Measurements from ENCODE around the gene GMDS. TPM values are rescaled to one million over a fixed set of nuclear protein-coding genes. Genes with fewer than 3 reads are reported as not detected.

GMDS gene
- total and polyA plus RNA-seq, 2 donors (not counting 3 experiments of a cell fraction or from before 2014, with no cell fraction given), result 9.8 to 23.5 TPM

- Histone ChIP-seq H3K9me1 (replicated peaks; ENCODE audit: control insufficient read depth, extremely low read depth, insufficient read depth, low read length) (no peaks in the 10 kb centered on the region), H3K4me2 (ENCODE audit: insufficient read depth, low read length) (no peak overlapping the region), H3K79me2 (ENCODE audit: control insufficient read depth, insufficient read depth, low read length) (no peaks in the 10 kb centered on the region), H3K9me3 (replicated peaks; ENCODE audit: control insufficient read depth, insufficient read depth, low read length) (no peaks in the 10 kb centered on the region), H3K4me1 (ENCODE audit: control insufficient read depth, extremely low read depth, insufficient read depth, low read length) (no peaks in the 10 kb centered on the region), H2AFZ (ENCODE audit: low read depth, low read length) (no peak overlapping the region), H3K27me3 (ENCODE audit: control insufficient read depth in 2 of 2, insufficient read depth in 2 of 2, low read length in 2 of 2) (no peaks in the 10 kb centered on the region), H3K4me3 (replicated peaks in 1 of 3; ENCODE audit: insufficient read depth in 1 of 3, low read depth in 1 of 3, low read length in 3 of 3) (no peak overlapping the region), H3K36me3 (ENCODE audit: control insufficient read depth in 2 of 2, extremely low read depth in 1 of 2, insufficient read depth in 2 of 2, low read length in 2 of 2) (no peaks in the 10 kb centered on the region), H4K20me1 (replicated peaks; ENCODE audit: control insufficient read depth, extremely low read depth, insufficient read depth, low read length) (no peaks in the 10 kb centered on the region), H3K27ac (ENCODE audit: insufficient read depth, low read depth, low read length) (no peak overlapping the region), H3K9ac (replicated peaks; ENCODE audit: extremely low read depth, insufficient read depth, low read length) (no peak overlapping the region)
- intact Hi-C loops (cut with micrococcal nuclease) (no loop called here), dilution Hi-C loops (cut with MboI; ENCODE audit: extremely low pct_ligation_motif_present, low sequenced_read_pairs) (no loop called here)
- TF ChIP-seq FOS (IDR thresholded peaks at IDR 0.05; ENCODE audit: borderline replicate concordance, insufficient read depth, low read length) (no peak), POLR2A (IDR thresholded peaks at IDR 0.05; ENCODE audit: low read depth, low read length) (no peak), JUN (IDR thresholded peaks at IDR 0.05; ENCODE audit: borderline replicate concordance, insufficient read depth, insufficient read length, low read depth) (no peak), MYC (IDR thresholded peaks at IDR 0.05; ENCODE audit: low read depth, low read length) (no peak), GATA2 (IDR thresholded peaks at IDR 0.05; ENCODE audit: insufficient read depth, insufficient read length, low read depth, low read length) (no peak), MAX (IDR thresholded peaks at IDR 0.05; ENCODE audit: insufficient read depth, insufficient read length) (no peak), POLR2AphosphoS5 (IDR thresholded peaks at IDR 0.05; ENCODE audit: insufficient read depth, low read depth, low read length) (no peak), EZH2 (IDR thresholded peaks at IDR 0.05; ENCODE audit: borderline replicate concordance, low read depth, low read length, severe bottlenecking) (no peak)
- TF ChIP-seq, protein P1, sequence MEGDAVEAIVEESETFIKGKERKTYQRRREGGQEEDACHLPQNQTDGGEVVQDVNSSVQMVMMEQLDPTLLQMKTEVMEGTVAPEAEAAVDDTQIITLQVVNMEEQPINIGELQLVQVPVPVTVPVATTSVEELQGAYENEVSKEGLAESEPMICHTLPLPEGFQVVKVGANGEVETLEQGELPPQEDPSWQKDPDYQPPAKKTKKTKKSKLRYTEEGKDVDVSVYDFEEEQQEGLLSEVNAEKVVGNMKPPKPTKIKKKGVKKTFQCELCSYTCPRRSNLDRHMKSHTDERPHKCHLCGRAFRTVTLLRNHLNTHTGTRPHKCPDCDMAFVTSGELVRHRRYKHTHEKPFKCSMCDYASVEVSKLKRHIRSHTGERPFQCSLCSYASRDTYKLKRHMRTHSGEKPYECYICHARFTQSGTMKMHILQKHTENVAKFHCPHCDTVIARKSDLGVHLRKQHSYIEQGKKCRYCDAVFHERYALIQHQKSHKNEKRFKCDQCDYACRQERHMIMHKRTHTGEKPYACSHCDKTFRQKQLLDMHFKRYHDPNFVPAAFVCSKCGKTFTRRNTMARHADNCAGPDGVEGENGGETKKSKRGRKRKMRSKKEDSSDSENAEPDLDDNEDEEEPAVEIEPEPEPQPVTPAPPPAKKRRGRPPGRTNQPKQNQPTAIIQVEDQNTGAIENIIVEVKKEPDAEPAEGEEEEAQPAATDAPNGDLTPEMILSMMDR (IDR thresholded peaks at IDR 0.05; ENCODE audit: extremely low read depth in 1 of 2, insufficient read depth in 1 of 2, low read depth in 1 of 2, low read length in 2 of 2), result no peak
- FAIRE-seq (no peak), DNase-seq (ENCODE audit: low read depth, low spot score) (no peak)
- no TSS peak for BruUV-seq (replicated peaks)
- CTCF ChIA-PET, result interaction anchor here (2.0 kb wide), 1 partner anchor 18 kb away, joined by 11 read pairs; no protein-coding TSS in a partner anchor
- POLR2A ChIA-PET, result no interaction called here
Measured at GRCh38 chr6:1704711-1705110, 540.7 kb downstream of the GMDS start.

Measured in endothelial cell of umbilical vein (primary cell).